ENCODE results near the gene MICAL2. TPM values are rescaled to one million over a fixed set of nuclear protein-coding genes. Genes with fewer than 3 reads are reported as not detected.

Gene MICAL2
- total and polyA plus RNA-seq, 10 of the 15 experiments (the other 5 are each of a cell fraction or from before 2014, with no cell fraction given), result 0.90 to 5.6 (median 2.4) TPM

DNA sequence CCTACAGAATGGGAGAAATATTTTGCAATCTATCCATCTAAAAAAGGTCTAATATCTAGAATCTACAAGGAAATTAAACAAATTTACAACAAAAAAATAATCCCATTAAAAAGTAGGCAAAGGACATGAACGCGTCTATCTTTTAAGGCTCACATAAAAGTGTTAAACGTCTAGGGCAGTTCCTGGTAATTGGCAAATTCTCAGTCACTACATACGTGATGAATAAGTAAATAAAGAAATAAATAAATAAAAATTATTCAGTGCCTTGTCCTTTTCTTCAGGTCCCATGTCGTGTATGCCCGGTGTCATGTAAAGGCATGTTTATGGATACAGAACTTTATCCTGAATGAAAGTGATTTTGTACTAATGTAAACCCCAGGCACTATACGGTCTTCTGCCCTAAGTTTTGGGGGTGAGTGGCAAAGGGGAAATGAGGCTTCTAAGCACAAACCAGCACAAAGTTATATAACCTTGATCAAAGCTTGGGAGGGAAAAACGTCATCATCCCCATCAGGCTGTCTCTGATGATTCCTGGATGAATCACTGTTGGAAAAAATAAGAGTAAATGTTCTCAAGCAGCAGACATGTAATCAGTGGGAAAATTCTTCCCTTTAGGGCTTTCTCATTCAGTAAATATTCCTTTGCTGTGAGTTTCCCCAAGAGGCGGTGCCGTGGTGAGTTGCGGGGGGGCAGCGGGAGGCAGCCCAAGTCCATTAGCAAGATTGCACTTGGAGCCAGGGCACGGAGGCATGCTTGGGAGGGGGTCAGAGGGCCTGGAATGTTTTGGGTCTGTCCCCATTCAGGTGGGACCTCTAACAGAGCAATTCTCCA lies 30.4 kb upstream of the MICAL2 start:
- Histone ChIP-seq H3K36me3 (ENCODE audit: control insufficient read depth in 2 of 2, insufficient read depth in 2 of 2, low read length in 1 of 2) (no peaks in the 10 kb centered on the region), H3K9me3 (replicated peaks; ENCODE audit: control insufficient read depth, insufficient read depth, low read length) (no peaks in the 10 kb centered on the region), H3K27me3 (replicated peaks in 1 of 2; ENCODE audit: control insufficient read depth in 2 of 2, insufficient read depth in 2 of 2, low read length in 1 of 2) (no peaks in the 10 kb centered on the region; a peak in 1 of 4 replicates), H3K4me2 (ENCODE audit: control insufficient read depth, insufficient read depth) (no peak overlapping the region), H4K20me1 (ENCODE audit: control insufficient read depth, insufficient read depth) (no peaks in the 10 kb centered on the region), H3K4me1 (ENCODE audit: control insufficient read depth, insufficient read depth, low read length) (no peaks in the 10 kb centered on the region), H3K79me2 (ENCODE audit: control insufficient read depth, insufficient read depth, low read length) (no peaks in the 10 kb centered on the region), H2AFZ (ENCODE audit: control insufficient read depth, low read depth, low read length) (no peak overlapping the region), H3K4me3 (no peak overlapping the region), H3K9ac (ENCODE audit: control insufficient read depth, insufficient read depth, low read length) (no peak overlapping the region), H3K27ac (ENCODE audit: control insufficient read depth, insufficient read depth) (no peak overlapping the region)
- TF ChIP-seq STAT1 (conservative IDR thresholded peaks at IDR 0.05), result no peak
- TF ChIP-seq GATAD2B (conservative IDR thresholded peaks at IDR 0.05; ENCODE audit: low read depth), result no peak
- no peak for TF ChIP-seq SREBF2 (IDR thresholded peaks at IDR 0.05; ENCODE audit: low read length)
- TF ChIP-seq ZNF217 (IDR thresholded peaks at IDR 0.05), result no peak
- TF ChIP-seq NRF1 (conservative IDR thresholded peaks at IDR 0.05; ENCODE audit: low read depth, low read length), result no peak
- TF ChIP-seq, protein P1, sequence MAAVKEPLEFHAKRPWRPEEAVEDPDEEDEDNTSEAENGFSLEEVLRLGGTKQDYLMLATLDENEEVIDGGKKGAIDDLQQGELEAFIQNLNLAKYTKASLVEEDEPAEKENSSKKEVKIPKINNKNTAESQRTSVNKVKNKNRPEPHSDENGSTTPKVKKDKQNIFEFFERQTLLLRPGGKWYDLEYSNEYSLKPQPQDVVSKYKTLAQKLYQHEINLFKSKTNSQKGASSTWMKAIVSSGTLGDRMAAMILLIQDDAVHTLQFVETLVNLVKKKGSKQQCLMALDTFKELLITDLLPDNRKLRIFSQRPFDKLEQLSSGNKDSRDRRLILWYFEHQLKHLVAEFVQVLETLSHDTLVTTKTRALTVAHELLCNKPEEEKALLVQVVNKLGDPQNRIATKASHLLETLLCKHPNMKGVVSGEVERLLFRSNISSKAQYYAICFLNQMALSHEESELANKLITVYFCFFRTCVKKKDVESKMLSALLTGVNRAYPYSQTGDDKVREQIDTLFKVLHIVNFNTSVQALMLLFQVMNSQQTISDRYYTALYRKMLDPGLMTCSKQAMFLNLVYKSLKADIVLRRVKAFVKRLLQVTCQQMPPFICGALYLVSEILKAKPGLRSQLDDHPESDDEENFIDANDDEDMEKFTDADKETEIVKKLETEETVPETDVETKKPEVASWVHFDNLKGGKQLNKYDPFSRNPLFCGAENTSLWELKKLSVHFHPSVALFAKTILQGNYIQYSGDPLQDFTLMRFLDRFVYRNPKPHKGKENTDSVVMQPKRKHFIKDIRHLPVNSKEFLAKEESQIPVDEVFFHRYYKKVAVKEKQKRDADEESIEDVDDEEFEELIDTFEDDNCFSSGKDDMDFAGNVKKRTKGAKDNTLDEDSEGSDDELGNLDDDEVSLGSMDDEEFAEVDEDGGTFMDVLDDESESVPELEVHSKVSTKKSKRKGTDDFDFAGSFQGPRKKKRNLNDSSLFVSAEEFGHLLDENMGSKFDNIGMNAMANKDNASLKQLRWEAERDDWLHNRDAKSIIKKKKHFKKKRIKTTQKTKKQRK (IDR thresholded peaks at IDR 0.05; ENCODE audit: low read depth, low read length), result no peak
- TF ChIP-seq, protein P2, sequence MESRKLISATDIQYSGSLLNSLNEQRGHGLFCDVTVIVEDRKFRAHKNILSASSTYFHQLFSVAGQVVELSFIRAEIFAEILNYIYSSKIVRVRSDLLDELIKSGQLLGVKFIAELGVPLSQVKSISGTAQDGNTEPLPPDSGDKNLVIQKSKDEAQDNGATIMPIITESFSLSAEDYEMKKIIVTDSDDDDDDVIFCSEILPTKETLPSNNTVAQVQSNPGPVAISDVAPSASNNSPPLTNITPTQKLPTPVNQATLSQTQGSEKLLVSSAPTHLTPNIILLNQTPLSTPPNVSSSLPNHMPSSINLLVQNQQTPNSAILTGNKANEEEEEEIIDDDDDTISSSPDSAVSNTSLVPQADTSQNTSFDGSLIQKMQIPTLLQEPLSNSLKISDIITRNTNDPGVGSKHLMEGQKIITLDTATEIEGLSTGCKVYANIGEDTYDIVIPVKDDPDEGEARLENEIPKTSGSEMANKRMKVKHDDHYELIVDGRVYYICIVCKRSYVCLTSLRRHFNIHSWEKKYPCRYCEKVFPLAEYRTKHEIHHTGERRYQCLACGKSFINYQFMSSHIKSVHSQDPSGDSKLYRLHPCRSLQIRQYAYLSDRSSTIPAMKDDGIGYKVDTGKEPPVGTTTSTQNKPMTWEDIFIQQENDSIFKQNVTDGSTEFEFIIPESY (IDR thresholded peaks at IDR 0.05), result no peak
- TF ChIP-seq, protein P3, sequence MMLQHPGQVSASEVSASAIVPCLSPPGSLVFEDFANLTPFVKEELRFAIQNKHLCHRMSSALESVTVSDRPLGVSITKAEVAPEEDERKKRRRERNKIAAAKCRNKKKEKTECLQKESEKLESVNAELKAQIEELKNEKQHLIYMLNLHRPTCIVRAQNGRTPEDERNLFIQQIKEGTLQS (IDR thresholded peaks at IDR 0.05; ENCODE audit: borderline replicate concordance, extremely low read depth, low read depth, low read length), result no peak
- TF ChIP-seq HDGF (IDR thresholded peaks at IDR 0.05), result no peak
- TF ChIP-seq SMC3 (IDR thresholded peaks at IDR 0.05; ENCODE audit: borderline replicate concordance, low read length), result no peak
- intact Hi-C loops (cut with micrococcal nuclease; ENCODE audit: unreplicated experiment) (no loop called here), in situ Hi-C loops (cut with MboI) (no loop called here)
- ChIA-PET POLR2A (no interaction called here), CTCF (no interaction called here), SMC1A (ENCODE audit: uncharacterized antibody, unreplicated experiment) (no interaction called here), RAD21 (ENCODE audit: unreplicated experiment) (no interaction called here)
- ATAC-seq (no peak), DNase-seq (ENCODE audit: low read depth, low spot score) (no peak), FAIRE-seq (no peak)
- BruUV-seq (replicated peaks), result no TSS peak
- WGBS (ENCODE audit: insufficient coverage, insufficient replicate concordance, low lambda C conversion rate, missing lambda C conversion rate), result 64% methylated on average over 13 of the region's 13 CpGs
